ENCODE results near the gene ZNF567. TPM values are rescaled to one million over a fixed set of nuclear protein-coding genes. Genes with fewer than 3 reads are reported as not detected.
A peak's percentile ranks its signal among the peaks of the same experiment; 100 is the strongest.
"Not testable (repeated sequence)": the region's sequence is repeated elsewhere in the genome, so short reads cannot be mapped to it uniquely, and the experiment has no call there.

The ZNF567 gene
- 1.8 and 5.6 TPM in 2 replicates for total RNA-seq (2014; rRNA removed; shearing (Covaris generic); ENCODE audit: low replicate concordance)

GRCh38 chr19:36687214-36688056 is at the start of gene ZNF567:
ZNF567 (plus strand) TSS chr19:36687612; CDS start chr19:36694868, 7,256 bp downstream.
- no peaks in the 10 kb centered on the region for H3K27me3 ChIP-seq
- H3K9me3 ChIP-seq, result peaks cover 44% of the 10 kb centered on the region
- peaks cover 37% of the 10 kb centered on the region for H3K36me3 ChIP-seq
- H3K4me3 ChIP-seq, result peak within 1 kb of the TSS; percentile 75
- DNase-seq, result peak; percentile 98

- H3K36me3 ChIP-seq, result peaks cover 32% of the 10 kb centered on the region
- no peak overlapping the region for H3K4me3 ChIP-seq
- H3K27me3 ChIP-seq, result no peaks in the 10 kb centered on the region
- H3K9me3 ChIP-seq, result peaks cover 66% of the 10 kb centered on the region
- DNase-seq, result no peak
These were observed 48.4 kb upstream of the ZNF567 start for GRCh38 chr19:36638862-36639510.

GRCh38 chr19:36646746-36647145 is 40.7 kb upstream of the ZNF567 start:
- no peak overlapping the region for H3K4me3 ChIP-seq
- H3K36me3 ChIP-seq, result peaks cover 56% of the 10 kb centered on the region
- peaks cover 50% of the 10 kb centered on the region for H3K9me3 ChIP-seq
- no peak for DNase-seq
- no peaks in the 10 kb centered on the region for H3K27me3 ChIP-seq

GRCh38 chr19:36652958-36653357 is 34.5 kb upstream of the ZNF567 start:
- no peak for DNase-seq
- no peaks in the 10 kb centered on the region for H3K27me3 ChIP-seq
- no peak overlapping the region for H3K4me3 ChIP-seq
- H3K36me3 ChIP-seq, result peaks cover 67% of the 10 kb centered on the region
- H3K9me3 ChIP-seq, result peaks cover 35% of the 10 kb centered on the region

- no peaks in the 10 kb centered on the region for H3K27me3 ChIP-seq
- peaks cover 26% of the 10 kb centered on the region for H3K36me3 ChIP-seq
- H3K4me3 ChIP-seq, result peak overlapping the region; percentile 82
- H3K9me3 ChIP-seq, result peaks cover 29% of the 10 kb centered on the region
- DNase-seq, result no peak
These were observed 21.6 kb upstream of the ZNF567 start for GRCh38 chr19:36665832-36666231.

- peaks cover 21% of the 10 kb centered on the region for H3K9me3 ChIP-seq
- DNase-seq, result no peak
- no peak overlapping the region for H3K4me3 ChIP-seq
- no peaks in the 10 kb centered on the region for H3K27me3 ChIP-seq
- peaks cover 15% of the 10 kb centered on the region for H3K36me3 ChIP-seq
These were observed 18.8 kb upstream of the ZNF567 start for GRCh38 chr19:36668646-36669045.

GRCh38 chr19:36672368-36672767 is 15.0 kb upstream of the ZNF567 start:
- DNase-seq, result no peak
- Histone ChIP-seq H3K9me3 (peaks cover 7% of the 10 kb centered on the region), H3K27me3 (no peaks in the 10 kb centered on the region)

GRCh38 chr19:36674201-36674600 is 13.2 kb upstream of the ZNF567 start:
- H3K9me3 ChIP-seq, result peaks cover 7% of the 10 kb centered on the region; the same call in 1 of the 2 replicates
- H3K36me3 ChIP-seq, result no peaks in the 10 kb centered on the region
- DNase-seq, result no peak
- no peak overlapping the region for H3K4me3 ChIP-seq
- no peaks in the 10 kb centered on the region for H3K27me3 ChIP-seq

More at GRCh38 chr19:36672368-36672767, 15.0 kb upstream of the ZNF567 start:
- no peaks in the 10 kb centered on the region for H3K36me3 ChIP-seq
- H3K4me3 ChIP-seq, result no peak overlapping the region

GRCh38 chr19:36679455-36679854 is 8.0 kb upstream of the ZNF567 start:
- no peak overlapping the region for H3K4me3 ChIP-seq
- H3K27me3 ChIP-seq, result no peaks in the 10 kb centered on the region
- no peak for DNase-seq
- peaks cover 15% of the 10 kb centered on the region for H3K9me3 ChIP-seq
- 0 out of 2 replicates have a peak, but pooled peaks cover 2% of the 10 kb centered on the region for H3K36me3 ChIP-seq

- peaks cover 21% of the 10 kb centered on the region for H3K36me3 ChIP-seq
- H3K4me3 ChIP-seq, result no peak overlapping the region
- DNase-seq, result no peak
- H3K9me3 ChIP-seq, result peaks cover 33% of the 10 kb centered on the region
- no peaks in the 10 kb centered on the region for H3K27me3 ChIP-seq
These were observed 1.6 kb upstream of the ZNF567 start for GRCh38 chr19:36685835-36686234.

GRCh38 chr19:36686365-36687213 is 823 bp upstream of the ZNF567 start:
- Histone ChIP-seq H3K36me3 (peaks cover 29% of the 10 kb centered on the region), H3K27me3 (no peaks in the 10 kb centered on the region), H3K4me3 (peak overlapping the region; percentile 75), H3K9me3 (peaks cover 41% of the 10 kb centered on the region)
- no peak for DNase-seq

- H3K9me3 ChIP-seq, result peaks cover 44% of the 10 kb centered on the region
- no peak for DNase-seq
- H3K4me3 ChIP-seq, result peak overlapping the region; percentile 75
- no peaks in the 10 kb centered on the region for H3K27me3 ChIP-seq
- peaks cover 43% of the 10 kb centered on the region for H3K36me3 ChIP-seq
These were observed 646 bp downstream of the ZNF567 start for GRCh38 chr19:36688058-36688457.

GRCh38 chr19:36707134-36707533 is 19.7 kb downstream of the ZNF567 start:
- Histone ChIP-seq H3K4me3 (no peak overlapping the region), H3K9me3 (peaks cover 70% of the 10 kb centered on the region), H3K36me3 (peaks cover 32% of the 10 kb centered on the region), H3K27me3 (no peaks in the 10 kb centered on the region)
- no peak for DNase-seq

GRCh38 chr19:36709423-36709822 is 22.0 kb downstream of the ZNF567 start:
- H3K9me3 ChIP-seq, result peaks cover 78% of the 10 kb centered on the region
- no peak for DNase-seq
- H3K36me3 ChIP-seq, result peaks cover 51% of the 10 kb centered on the region
- no peak overlapping the region for H3K4me3 ChIP-seq
- no peaks in the 10 kb centered on the region for H3K27me3 ChIP-seq

GRCh38 chr19:36719687-36720556 is 32.5 kb downstream of the ZNF567 start:
- Histone ChIP-seq H3K9me3 (peaks cover 80% of the 10 kb centered on the region), H3K27me3 (no peaks in the 10 kb centered on the region), H3K36me3 (peaks cover 72% of the 10 kb centered on the region), H3K4me3 (no peak overlapping the region)
- no peak for DNase-seq

GRCh38 chr19:36736166-36736565 is 48.8 kb downstream of the ZNF567 start:
- H3K9me3 ChIP-seq, result peaks cover 40% of the 10 kb centered on the region
- not testable (repeated sequence) for H3K4me3 ChIP-seq, H3K36me3 ChIP-seq, DNase-seq, H3K27me3 ChIP-seq

Data from MG63 (cell line).